Renal cortical epithelial cell (primary cell): ENCODE measurements around the gene DCUN1D4. TPM values are rescaled to one million over a fixed set of nuclear protein-coding genes. Genes with fewer than 3 reads are reported as not detected.
A peak's percentile ranks its signal among the peaks of the same experiment; 100 is the strongest.
"Not testable (repeated sequence)": the region's sequence is repeated elsewhere in the genome, so short reads cannot be mapped to it uniquely, and the experiment has no call there.

Experiments
- DNase-seq: peaks from one replicate; pipeline ENCODE4 v3.0.0-alpha.2; 2011; ENCODE audit warnings: low read depth
- total RNA-seq: library from RNA; depleted of rRNA; stranded (reverse); fragments of >200 nt; gene quantifications from 2 replicates; pipeline ENCODE4 v1.2.3, GENCODE V29; 2014

The DCUN1D4 gene
- total RNA-seq, 1 donor from 2014 or later: 81.4 TPM

GRCh38 chr4:51894059-51894645, 51.2 kb downstream of the DCUN1D4 start:
- peak; percentile 77 for DNase-seq

- no peak for DNase-seq
These were observed 52.2 kb downstream of the DCUN1D4 start for GRCh38 chr4:51895158-51895557.

GRCh38 chr4:51895816-51896408, 53.0 kb downstream of the DCUN1D4 start:
- DNase-seq: peak; percentile 58

GRCh38 chr4:51901363-51901762, 58.4 kb downstream of the DCUN1D4 start:
- DNase-seq: no peak

GRCh38 chr4:51906167-51906958, 63.4 kb downstream of the DCUN1D4 start:
- no peak for DNase-seq

GRCh38 chr4:51907006-51907669, 64.2 kb downstream of the DCUN1D4 start:
- DNase-seq: no peak

- DNase-seq: peak; percentile 56
These were observed 66.3 kb downstream of the DCUN1D4 start for GRCh38 chr4:51909236-51909703.

- DNase-seq: no peak
These were observed 75.3 kb downstream of the DCUN1D4 start for GRCh38 chr4:51918251-51918650.

- no peak for DNase-seq
These were observed 80.4 kb downstream of the DCUN1D4 start for GRCh38 chr4:51923343-51923742.

GRCh38 chr4:51925307-51925706, 82.4 kb downstream of the DCUN1D4 start:
- no peak for DNase-seq

GRCh38 chr4:51930557-51930956, 87.6 kb downstream of the DCUN1D4 start:
- peak; percentile 14 for DNase-seq

- no peak for DNase-seq
These were observed 88.5 kb downstream of the DCUN1D4 start for GRCh38 chr4:51931461-51931860.

GRCh38 chr4:51932261-51932660, 89.3 kb downstream of the DCUN1D4 start:
- peak; percentile 67 for DNase-seq

GRCh38 chr4:51932684-51933083, 89.7 kb downstream of the DCUN1D4 start:
- DNase-seq: no peak

GRCh38 chr4:51940460-51940859, 97.5 kb downstream of the DCUN1D4 start:
- not testable (repeated sequence) for DNase-seq

- DNase-seq: peak; percentile 65
These were observed 99.3 kb downstream of the DCUN1D4 start for GRCh38 chr4:51942108-51942832.

GRCh38 chr4:51942833-51943215, 99.9 kb downstream of the DCUN1D4 start:
- DNase-seq: no peak

GRCh38 chr4:51943221-51943620, 100.3 kb downstream of the DCUN1D4 start:
- peak; percentile 60 for DNase-seq

GRCh38 chr4:51958199-51958968, 115.4 kb downstream of the DCUN1D4 start:
- DNase-seq: no peak

GRCh38 chr4:51960486-51960885, 117.5 kb downstream of the DCUN1D4 start:
- DNase-seq: peak; percentile 61
